M059J (cell line): ENCODE results near the gene RPS25. TPM values are rescaled to one million over a fixed set of nuclear protein-coding genes. Genes with fewer than 3 reads are reported as not detected.
"Not testable (repeated sequence)": the region's sequence is repeated elsewhere in the genome, so short reads cannot be mapped to it uniquely, and the experiment has no call there.

ENCODE experiments used
- DNase-seq: peaks from one replicate; pipeline ENCODE4 v3.0.0-alpha.2; 2012; ENCODE audit warnings: low read depth
- total RNA-seq: library from RNA; depleted of rRNA; stranded (reverse); fragments of >200 nt; shearing (Covaris generic); gene quantifications from 2 replicates; pipeline ENCODE4 v1.2.3, GENCODE V29; 2014

The RPS25 gene
- total RNA-seq, 1 experiment from 2014 or later: 1,736 TPM

DNA sequence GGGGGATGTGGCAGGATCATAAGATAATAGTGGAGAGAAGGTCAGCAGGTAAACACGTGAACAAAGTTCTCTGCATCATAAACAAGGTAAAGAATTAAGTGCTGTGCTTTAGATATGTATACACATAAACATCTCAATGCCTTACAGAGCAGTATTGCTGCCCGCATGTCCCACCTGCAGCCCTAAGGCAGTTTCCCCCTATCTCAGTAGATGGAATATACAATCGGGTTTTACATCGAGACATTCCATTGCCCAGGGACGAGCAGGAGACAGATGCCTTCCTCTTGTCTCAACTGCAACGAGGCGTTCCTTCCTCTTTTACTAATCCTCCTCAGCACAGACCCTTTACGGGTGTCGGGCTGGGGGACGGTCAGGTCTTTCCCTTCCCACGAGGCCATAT, 21.3 kb upstream of the RPS25 start:
- not testable (repeated sequence) for DNase-seq

DNA sequence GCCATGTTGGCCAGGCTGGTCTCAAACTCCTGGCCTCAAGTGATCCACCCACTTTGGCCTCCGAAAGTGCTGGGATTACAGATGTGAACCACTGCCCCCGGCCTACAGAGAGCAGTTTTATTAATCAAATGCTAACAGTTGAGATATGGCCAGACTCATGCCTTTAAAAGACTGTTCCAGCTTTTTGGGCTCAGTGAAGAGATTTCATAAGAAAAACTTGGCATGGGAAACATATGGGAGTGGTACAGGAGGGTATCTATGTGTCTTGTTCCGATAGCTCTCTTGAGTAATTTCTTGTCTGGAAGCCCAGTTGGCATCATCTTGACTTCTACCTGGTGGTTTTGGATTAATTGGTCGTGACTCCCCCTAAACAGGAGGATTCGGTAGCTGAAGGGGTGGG, 20.7 kb upstream of the RPS25 start:
- no peak for DNase-seq

- DNase-seq: no peak
These were observed 16.7 kb upstream of the RPS25 start for GRCh38 chr11:119034813-119035212.

DNA sequence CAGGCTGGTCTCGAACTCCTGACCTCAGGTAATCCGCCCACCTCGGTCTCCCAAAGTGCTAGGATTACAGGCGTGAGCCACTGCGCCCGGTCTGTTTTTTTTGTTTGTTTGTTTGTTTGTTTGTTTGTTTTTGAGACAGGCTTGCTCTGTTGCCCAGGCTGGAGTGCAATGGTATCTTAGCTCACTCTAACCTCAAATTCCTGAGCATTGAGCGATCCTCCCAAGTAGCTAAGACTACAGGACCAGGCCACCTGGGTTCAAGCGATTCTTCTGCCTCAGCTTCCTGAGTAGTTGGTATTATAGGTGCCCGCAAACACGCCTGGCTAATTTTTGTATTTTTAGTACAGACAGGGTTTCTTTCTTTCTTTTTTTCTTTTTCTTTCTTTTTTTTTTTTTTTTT, 15.3 kb upstream of the RPS25 start:
- peak; percentile 63 for DNase-seq

DNA sequence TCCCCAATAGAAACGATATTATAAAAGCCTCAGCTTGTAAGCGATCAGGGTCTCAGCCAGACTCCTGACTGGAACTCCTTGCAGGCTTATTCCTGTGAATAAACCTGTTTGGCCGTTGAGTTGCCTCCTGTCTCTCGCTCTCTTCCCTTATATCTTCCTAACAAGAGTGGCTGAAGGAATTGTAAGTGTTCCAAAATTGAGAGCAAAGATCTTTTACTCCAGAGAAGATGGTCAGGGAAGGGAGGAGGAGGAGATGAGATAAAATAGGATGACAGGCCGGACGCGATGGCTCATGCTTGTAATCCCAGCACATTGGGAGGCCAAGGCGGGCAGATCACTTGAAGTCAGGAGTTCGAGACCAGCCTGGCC, 13.8 kb upstream of the RPS25 start:
- DNase-seq: no peak

- peak; percentile 96 for DNase-seq
These were observed 12.3 kb upstream of the RPS25 start, which contains the start of gene SLC37A4 for GRCh38 chr11:119030329-119031047. TSS of gene SLC37A4 (minus strand) at chr11:119030877.

DNA sequence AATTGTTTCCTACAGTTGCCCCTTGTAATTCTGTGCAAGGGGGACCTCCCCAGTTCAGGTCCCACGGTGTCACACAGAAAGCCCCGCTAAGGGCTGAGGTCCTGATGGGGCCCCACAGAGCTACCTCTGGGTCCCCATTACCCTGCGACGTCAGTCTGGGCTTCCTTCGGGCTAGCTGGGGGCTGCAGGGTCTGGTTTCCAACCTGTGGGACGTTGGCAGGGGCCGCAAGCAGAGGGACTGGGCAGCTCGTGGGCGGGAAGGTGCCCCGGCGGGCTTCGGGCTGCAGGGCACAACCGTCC, 11.8 kb upstream of the RPS25 start:
- no peak for DNase-seq

DNA sequence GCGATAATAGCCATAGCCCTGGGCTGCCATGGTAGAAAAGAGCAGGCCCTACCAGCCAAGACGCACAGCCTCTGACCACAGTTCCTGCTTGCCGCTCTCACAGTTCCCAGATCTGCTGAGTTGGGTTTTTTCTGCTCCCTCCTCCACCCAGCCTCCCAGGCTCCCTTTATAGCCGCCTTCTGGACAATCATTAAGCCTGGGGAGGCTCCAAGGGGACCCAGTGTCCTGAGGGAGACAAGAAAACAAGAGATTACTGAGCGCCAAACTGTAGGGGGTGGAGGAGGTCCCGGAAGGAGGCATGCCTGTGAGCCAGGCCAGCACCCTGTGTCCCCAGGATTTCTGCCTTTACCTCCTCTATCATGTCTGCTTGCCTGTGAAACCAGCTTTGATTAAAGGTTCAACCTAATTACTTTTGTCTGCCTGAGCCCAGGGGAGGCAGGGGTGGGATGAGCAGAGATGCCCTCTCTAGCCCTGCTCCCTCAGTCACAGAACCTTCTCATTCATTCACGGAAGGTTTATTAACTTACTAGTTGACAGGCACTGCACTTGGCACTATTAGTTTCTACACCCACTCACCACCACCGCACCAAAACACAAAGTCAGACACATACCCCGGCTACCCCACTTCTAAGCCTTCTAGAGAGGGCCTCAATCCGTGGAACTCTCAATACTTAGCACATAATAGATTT, 11.3 kb upstream of the RPS25 start:
- no peak for DNase-seq

GRCh38 chr11:119029069-119029339, 10.9 kb upstream of the RPS25 start:
- DNase-seq: no peak

- DNase-seq: no peak
These were observed 10.4 kb upstream of the RPS25 start for GRCh38 chr11:119028346-119029068.

DNA sequence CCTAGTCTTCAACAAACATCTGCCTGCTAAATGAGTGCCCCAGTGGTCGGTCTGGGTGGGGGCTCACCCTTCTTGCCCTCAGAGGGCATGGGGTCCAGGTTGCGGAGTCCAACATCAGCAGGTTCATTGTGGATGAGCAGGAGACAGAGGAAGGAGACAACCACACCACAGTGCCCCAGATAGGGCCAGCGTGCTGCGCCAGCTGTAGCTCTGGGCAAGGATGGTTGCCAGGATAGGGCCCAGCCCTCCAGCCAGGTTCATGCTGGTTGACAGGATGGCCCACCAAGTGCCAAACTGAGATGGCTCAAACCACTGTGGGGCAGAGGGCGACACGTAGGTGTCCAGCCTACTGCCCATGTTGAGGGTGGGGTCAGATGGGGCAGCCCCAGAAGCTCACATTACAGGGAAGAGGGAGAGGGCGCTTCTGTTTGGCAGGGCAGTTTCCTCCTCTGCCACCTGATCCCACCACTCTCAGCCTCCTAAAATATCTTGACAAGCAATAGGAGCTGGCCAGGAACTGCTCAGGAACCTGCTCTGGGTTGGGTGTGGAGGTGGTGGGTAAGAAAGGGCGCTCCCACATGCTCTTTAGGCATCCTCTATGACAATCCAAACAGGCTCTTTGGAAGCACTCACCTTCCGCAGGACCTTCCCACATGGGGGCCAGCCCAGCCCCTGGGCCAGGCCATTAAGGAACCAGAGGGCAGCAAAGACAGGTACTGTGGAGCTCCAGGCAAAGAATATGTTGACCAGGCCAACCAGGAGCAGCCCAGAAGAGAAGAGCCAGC, 9.6 kb upstream of the RPS25 start:
- DNase-seq: no peak

- DNase-seq: no peak
These were observed 8.8 kb upstream of the RPS25 start for GRCh38 chr11:119026970-119027369.

- DNase-seq: no peak
These were observed 8.0 kb upstream of the RPS25 start for GRCh38 chr11:119025978-119026766.

DNA sequence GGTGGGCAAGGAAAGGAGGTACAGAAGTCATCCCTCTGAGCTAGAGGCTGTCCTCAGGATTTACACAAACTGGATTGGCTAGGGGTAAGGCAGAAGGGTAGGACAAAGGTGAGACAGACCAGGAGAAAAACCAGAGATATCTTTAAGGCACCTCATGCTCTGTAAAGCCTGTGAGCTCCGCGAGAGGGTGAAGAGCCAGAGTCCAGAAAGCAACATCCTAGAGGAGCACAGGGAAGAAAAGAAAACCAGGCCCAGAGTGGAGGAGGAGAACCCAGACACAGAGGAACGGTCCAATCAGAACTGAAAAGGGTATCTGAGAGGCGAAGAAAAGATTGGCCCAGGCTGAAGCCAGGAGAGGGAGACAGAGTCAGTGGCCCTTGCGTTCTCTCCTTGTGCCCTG, 7.4 kb upstream of the RPS25 start:
- no peak for DNase-seq

DNA sequence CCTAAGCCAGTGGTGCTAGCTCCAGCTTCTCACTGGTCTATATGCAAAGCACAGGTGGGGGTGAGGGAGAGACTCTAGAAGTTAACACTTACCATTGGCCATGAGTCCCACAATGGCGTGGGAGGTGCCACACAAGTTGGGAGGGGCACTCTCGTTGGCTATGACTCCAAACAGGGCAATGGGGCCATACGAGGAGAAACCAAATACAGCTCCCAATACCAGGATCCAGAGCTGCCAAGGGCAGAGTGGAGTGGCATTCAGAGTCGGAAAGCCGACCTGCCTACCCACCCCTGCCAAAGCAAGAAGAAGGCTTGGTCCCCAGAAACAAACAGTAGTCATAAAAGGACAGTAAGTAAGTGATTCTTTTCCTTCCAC, 6.9 kb upstream of the RPS25 start:
- DNase-seq: no peak

- no peak for DNase-seq
These were observed 6.4 kb upstream of the RPS25 start for GRCh38 chr11:119024430-119025098.

GRCh38 chr11:119023741-119024140, 5.6 kb upstream of the RPS25 start:
- peak; percentile 37 for DNase-seq

DNA sequence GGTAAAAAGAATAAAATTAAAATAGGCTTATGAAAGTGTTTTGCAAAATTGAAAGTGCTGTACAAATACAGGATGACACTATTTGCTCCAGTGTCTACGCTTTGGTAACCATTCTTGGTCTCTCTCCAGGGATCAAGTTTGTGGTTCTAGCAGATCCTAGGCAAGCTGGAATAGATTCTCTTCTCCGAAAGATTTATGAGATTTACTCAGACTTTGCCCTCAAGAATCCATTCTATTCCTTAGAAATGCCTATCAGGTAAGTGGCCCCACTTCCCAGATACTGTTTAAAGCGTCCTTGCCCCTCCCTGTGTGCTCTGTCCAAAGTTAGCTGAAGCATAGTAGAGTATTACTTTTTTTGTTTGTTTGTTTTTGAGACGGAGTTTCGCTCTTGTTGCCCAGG, 3.5 kb upstream of the RPS25 start:
- no peak for DNase-seq

GRCh38 chr11:119019996-119020395, 1.9 kb upstream of the RPS25 start:
- DNase-seq: no peak

DNA sequence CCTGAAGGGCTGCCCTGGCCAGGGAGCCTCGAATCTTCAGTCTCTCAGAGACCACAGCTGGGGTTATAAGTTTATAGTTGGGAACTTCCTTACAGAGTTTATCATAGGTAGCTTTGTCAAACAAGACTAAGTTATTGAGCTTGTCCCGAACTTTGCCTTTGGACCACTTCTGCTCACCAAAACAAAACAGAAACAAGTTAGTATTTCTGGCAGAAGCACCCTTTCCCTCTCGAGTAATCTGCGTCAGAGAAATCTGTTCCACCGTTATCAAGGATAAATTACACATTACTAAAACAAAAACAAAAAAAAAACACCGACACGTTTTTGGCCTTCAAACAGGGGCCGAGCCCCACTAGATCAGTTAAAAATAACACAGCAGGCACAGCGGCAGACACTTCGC, 766 bp downstream of the RPS25 start:
- not testable (repeated sequence) for DNase-seq
